Adipose tissue (tissue), 3 donors: ENCODE measurements around the gene IL11RA. TPM values are rescaled to one million over a fixed set of nuclear protein-coding genes. Genes with fewer than 3 reads are reported as not detected.
A peak's percentile ranks its signal among the peaks of the same experiment; 100 is the strongest.

ENCODE experiments used
- H3K27ac ChIP-seq: one replicate; pipeline ENCODE4 v1.5.1; 2013; ENCODE audit warnings: low read depth, low read length
- WGBS, 3 donors: extraction: QIAGEN DNeasy Blood & Tissue Kit; methylation state at CpG; one replicate each; pipeline ENCODE4 v1.1.7; 2013; 5-methylcytosine and 5-hydroxymethylcytosine counted together
- polyA plus RNA-seq, 3 donors: library from polyadenylated mRNA; stranded (reverse); fragments of 200-250 nt; gene quantifications; one replicate each; pipeline ENCODE4 v1.2.3, GENCODE V29; 2013
- donor health status: healthy with polysubstance abuse.
- donor health status: Bipolar disorder and iron deficiency.
- donor health status: healthy.

The IL11RA gene
- polyA plus RNA-seq, 3 donors: 5.3 to 43.3 (median 14.2) TPM

- WGBS, 3 donors: 3 to 6% (median 4%) methylated on average over 8 of the region's 8 CpGs
- H3K27ac ChIP-seq: no peak overlapping the region
Measured at GRCh38 chr9:34647084-34647403, 4.9 kb upstream of the IL11RA start.

- WGBS, 3 donors: 33 to 72% (median 50%) methylated on average over 10 of the region's 10 CpGs
Measured at GRCh38 chr9:34647651-34648050, 4.3 kb upstream of the IL11RA start.

GRCh38 chr9:34648673-34649072 lies 3.3 kb upstream of the IL11RA start:
- WGBS, 3 donors: 95 to 97% (median 95%) methylated on average over 8 of the region's 8 CpGs
- no peak overlapping the region for H3K27ac ChIP-seq

More at GRCh38 chr9:34647651-34648050, 4.3 kb upstream of the IL11RA start:
- H3K27ac ChIP-seq: no peak overlapping the region

- H3K27ac ChIP-seq: no peak overlapping the region
- 54 to 69% (median 59%) methylated on average over 5 of the region's 5 CpGs for WGBS, 3 donors
Measured at GRCh38 chr9:34650816-34651215, 1.2 kb upstream of the IL11RA start.

- H3K27ac ChIP-seq: no peak overlapping the region
- 34 to 49% (median 35%) methylated on average over 4 of the region's 4 CpGs for WGBS, 3 donors
Measured at GRCh38 chr9:34651321-34651720, 664 bp upstream of the IL11RA start.

GRCh38 chr9:34652602-34653000 lies 616 bp downstream of the IL11RA start:
- 29 to 53% (median 34%) methylated on average over 5 of the region's 5 CpGs for WGBS, 3 donors
- no peak overlapping the region for H3K27ac ChIP-seq

- no peak overlapping the region for H3K27ac ChIP-seq
- WGBS, 3 donors: 37 to 65% (median 48%) methylated on average over 11 of the region's 11 CpGs
Measured at GRCh38 chr9:34653151-34654072, 1.4 kb downstream of the IL11RA start.

- WGBS, 3 donors: 12 to 43% (median 38%) methylated on average over 11 of the region's 11 CpGs
- no peak overlapping the region for H3K27ac ChIP-seq
Measured at GRCh38 chr9:34654323-34655051, 2.5 kb downstream of the IL11RA start.

GRCh38 chr9:34655394-34655793 lies 3.4 kb downstream of the IL11RA start:
- no peak overlapping the region for H3K27ac ChIP-seq
- WGBS, 3 donors: 80 to 85% (median 81%) methylated on average over 5 of the region's 5 CpGs

GRCh38 chr9:34656992-34657391 lies 5.0 kb downstream of the IL11RA start:
- 85 to 89% (median 86%) methylated on average over 5 of the region's 5 CpGs for WGBS, 3 donors
- H3K27ac ChIP-seq: no peak overlapping the region

GRCh38 chr9:34658461-34658860 lies 6.5 kb downstream of the IL11RA start:
- 88 to 90% (median 89%) methylated on average over 14 of the region's 14 CpGs for WGBS, 3 donors
- H3K27ac ChIP-seq: no peak overlapping the region

- 74 to 94% (median 92%) methylated on average over 8 of the region's 8 CpGs for WGBS, 3 donors
- H3K27ac ChIP-seq: no peak overlapping the region
Measured at GRCh38 chr9:34659592-34660253, 7.7 kb downstream of the IL11RA start.

GRCh38 chr9:34662526-34663302 lies 10.7 kb downstream of the IL11RA start, which contains the start of gene CCL27:
TSS of gene CCL27 (minus strand) at chr9:34662657. CDS start at chr9:34662633, 24 bp downstream.
- 83 to 89% (median 87%) methylated on average over 4 of the region's 4 CpGs for WGBS, 3 donors
- H3K27ac ChIP-seq: no peak within 1 kb of the TSS

GRCh38 chr9:34663303-34663605 lies 11.3 kb downstream of the IL11RA start:
- no peak overlapping the region for H3K27ac ChIP-seq

- WGBS, 3 donors: 7 to 16% (median 12%) methylated on average over 18 of the region's 18 CpGs
- no peak overlapping the region for H3K27ac ChIP-seq
Measured at GRCh38 chr9:34664281-34665066, 12.5 kb downstream of the IL11RA start.

- H3K27ac ChIP-seq: no peak overlapping the region
- WGBS, 3 donors: 2 to 3% (median 2%) methylated on average over 25 to 26 of the region's 26 CpGs
Measured at GRCh38 chr9:34665067-34665380, 13.0 kb downstream of the IL11RA start.

- WGBS, 3 donors: 1 to 3% (median 2%) methylated on average over 50 to 55 of the region's 55 CpGs
- H3K27ac ChIP-seq: peak overlapping the region; percentile 80
Measured at GRCh38 chr9:34665381-34666250, 13.6 kb downstream of the IL11RA start.
